K562 (cell line): ENCODE measurements around the gene ACBD4. TPM values are rescaled to one million over a fixed set of nuclear protein-coding genes. Genes with fewer than 3 reads are reported as not detected.

Source experiments
- BRF1 ChIP-seq: IDR thresholded peaks from 3 replicates; pipeline ENCODE4 v1.6.1; 2011; ENCODE audit warnings: borderline replicate concordance, mild to moderate bottlenecking; ENCODE audit not compliant: insufficient read length; ENCODE audit errors: extremely low read depth
- COPS2 ChIP-seq: fragments of 450-650 bp; conservative IDR thresholded peaks from 2 replicates; pipeline ENCODE4 v1.6.1; 2016; ENCODE audit warnings: mild to moderate bottlenecking, moderate library complexity
- FOS ChIP-seq: IDR thresholded peaks from 3 replicates; pipeline ENCODE4 v1.6.1; 2011; ENCODE audit not compliant: insufficient read length; ENCODE audit errors: extremely low read depth
- HMG20B ChIP-seq: fragments of 250-450 bp; sonication (Bioruptor Pico); IDR thresholded peaks from 2 replicates; pipeline ENCODE4 v1.5.0; 2021; ENCODE audit warnings: mild to moderate bottlenecking
- NBN ChIP-seq: fragments of 450-650 bp; IDR thresholded peaks from 2 replicates; pipeline ENCODE4 v1.6.1; 2016; ENCODE audit warnings: low read depth, mild to moderate bottlenecking
- NR0B1 ChIP-seq: fragments of 450-650 bp; IDR thresholded peaks from one replicate; pipeline ENCODE4 v1.6.1; 2018; ENCODE audit warnings: mild to moderate bottlenecking, moderate library complexity; ENCODE audit not compliant: partially characterized antibody
- PHF20 ChIP-seq: fragments of 450-650 bp; IDR thresholded peaks from 2 replicates; pipeline ENCODE4 v1.6.1; 2018; ENCODE audit not compliant: partially characterized antibody
- PHF8 ChIP-seq: fragments of 200-600 bp; sonication (generic); IDR thresholded peaks from 2 replicates; pipeline ENCODE4 v1.6.1; 2012; ENCODE audit warnings: mixed run types, mild to moderate bottlenecking, inconsistent platforms, low read length, moderate library complexity, borderline replicate concordance
- PML ChIP-seq: IDR thresholded peaks from 2 replicates; pipeline ENCODE4 v1.6.1; 2012; ENCODE audit warnings: low read length, inconsistent platforms
- PPARD ChIP-seq: fragments of 250-450 bp; sonication (Bioruptor Pico); IDR thresholded peaks from 2 replicates; pipeline ENCODE4 v1.8.0; 2022; ENCODE audit warnings: inconsistent platforms, mild to moderate bottlenecking, moderate library complexity
- PURB ChIP-seq: sonication (generic); formaldehyde crosslinking; IDR thresholded peaks from 2 replicates; pipeline ENCODE4 v1.9.0; 2021; ENCODE audit warnings: low read depth, mild to moderate bottlenecking, missing genetic modification reagents
- RBM15 ChIP-seq: fragments of 200-400 bp; formaldehyde crosslinking; IDR thresholded peaks from 2 replicates; pipeline ENCODE4 v1.6.1; 2018; ENCODE audit warnings: mild to moderate bottlenecking, low read length, moderate library complexity; ENCODE audit not compliant: insufficient read depth
- RERE ChIP-seq: sonication (generic); formaldehyde crosslinking; IDR thresholded peaks from 2 replicates; pipeline ENCODE4 v1.8.0; 2023; ENCODE audit warnings: missing genetic modification reagents, mild to moderate bottlenecking, borderline replicate concordance
- SUPT5H ChIP-seq: fragments of 450-650 bp; IDR thresholded peaks from 2 replicates; pipeline ENCODE4 v1.6.1; 2016
- ZBTB43 ChIP-seq: sonication (generic); formaldehyde crosslinking; IDR thresholded peaks from 2 replicates; pipeline ENCODE4 v1.8.0; 2023; ENCODE audit warnings: mild to moderate bottlenecking, missing genetic modification reagents
- ZBTB5 ChIP-seq: fragments of 450-650 bp; IDR thresholded peaks from 2 replicates; pipeline ENCODE4 v1.6.1; 2017; ENCODE audit warnings: antibody characterized with exemption
- ZNF282 ChIP-seq: sonication (generic); formaldehyde crosslinking; IDR thresholded peaks from 2 replicates; pipeline ENCODE4 v1.8.1; 2023; ENCODE audit warnings: missing genetic modification reagents
- ZNF583 ChIP-seq: fragments of 250-450 bp; sonication (Bioruptor Pico); IDR thresholded peaks from 2 replicates; pipeline ENCODE4 v1.4.0; 2020
- polyA plus RNA-seq, 8 experiments: library from polyadenylated mRNA; depleted of rRNA in 4 of 8; stranded (reverse) in 5 of 8; unstranded in 3 of 8; fragments of >200 nt; fragmentation: Nextera tagmentation in 2 of 8; fragmentation: Illumina TruSeq in 1 of 8; extraction: Ambion mirVana in 2 of 8; extraction: Trizol in 1 of 8; gene quantifications; 2 replicates each; pipeline versions ENCODE4 v1.2.1 to v1.2.3, GENCODE V29; 2011 to 2014; ENCODE audit warnings: inconsistent platforms in 1 of 8, missing spikeins in 1 of 8
- total RNA-seq, 7 experiments: library from RNA; depleted of rRNA in 6 of 7; stranded (reverse); fragments of >200 nt in 6 of 7; fragmentation: Illumina TruSeq in 2 of 7; extraction: Trizol in 2 of 7; gene quantifications; 2 replicates each; pipeline versions ENCODE4 v1.2.1 to v1.2.3, GENCODE V29; 2011 to 2021; ENCODE audit warnings: low replicate concordance in 1 of 7

ACBD4 gene
- total and polyA plus RNA-seq, 9 of the 15 experiments (the other 6 are each of a cell fraction or from before 2014, with no cell fraction given) = 0.14 to 6.9 (median 4.6) TPM

- TF ChIP-seq ZBTB43 (CRISPR knock-in tag) (no peak), PHF8 (peak; percentile 77), ZNF583 (CRISPR knock-in tag) (peak; percentile 60; the same call in 1 of the 2 replicates), FOS (no peak), RBM15 (no peak), ZBTB5 (no peak), BRF1 (no peak), PURB (CRISPR knock-in tag) (no peak), NR0B1 (no peak), NBN (peak; percentile 81), SUPT5H (peak; percentile 63), PHF20 (peak; percentile 1), COPS2 (no peak), PPARD (no peak), RERE (no peak), HMG20B (CRISPR knock-in tag) (no peak), PML (no peak), ZNF282 (CRISPR knock-in tag) (no peak)
Observed at GRCh38 chr17:45146890-45147580, 11.5 kb downstream of the ACBD4 start (continued).
